T1000 (cell line): ENCODE data around the gene UTY.

Experiments used
- DNase-seq: peaks from one replicate; lab custom pipeline; 2025; ENCODE audit warnings: mixed read lengths; lab: John Stamatoyannopoulos, UW

The UTY gene

DNA sequence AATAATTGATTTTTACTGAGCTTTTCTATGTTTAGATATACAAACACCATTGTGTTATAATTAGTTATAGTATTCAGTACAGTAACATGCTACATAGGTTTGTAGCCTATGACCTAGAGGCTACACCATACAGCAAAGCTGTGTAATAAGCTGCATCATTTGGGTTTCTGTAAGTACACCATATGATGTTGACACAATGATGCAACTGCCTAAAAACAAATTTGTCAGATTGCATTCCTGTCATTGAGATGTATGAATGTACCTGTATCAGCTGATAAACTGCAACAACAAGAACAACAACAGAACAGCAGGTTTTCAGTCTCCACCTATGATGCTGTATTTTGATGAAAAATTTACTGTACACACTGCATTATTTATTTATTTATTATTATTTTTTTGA, 64.3 kb downstream of the UTY start:
- DNase-seq, result no peak

DNA sequence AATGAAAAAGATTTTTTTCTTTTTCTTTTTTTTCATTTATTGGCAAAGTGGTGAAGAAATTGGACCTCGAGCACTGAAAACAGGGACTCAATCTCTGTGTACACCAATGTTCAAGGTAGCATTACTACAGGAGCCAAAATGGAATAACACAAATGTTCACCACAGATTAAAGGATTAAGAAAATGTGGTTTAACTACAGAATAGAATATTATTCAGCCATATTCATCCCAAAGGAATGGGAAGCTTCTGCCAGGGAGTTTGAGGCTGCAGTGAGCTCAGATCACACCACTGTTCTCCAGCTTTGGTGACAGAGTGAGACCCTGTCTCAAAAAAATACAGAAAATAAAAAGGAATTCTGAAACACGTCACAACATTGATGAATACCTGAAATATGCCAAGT, 81.0 kb downstream of the UTY start:
- no peak for DNase-seq

DNA sequence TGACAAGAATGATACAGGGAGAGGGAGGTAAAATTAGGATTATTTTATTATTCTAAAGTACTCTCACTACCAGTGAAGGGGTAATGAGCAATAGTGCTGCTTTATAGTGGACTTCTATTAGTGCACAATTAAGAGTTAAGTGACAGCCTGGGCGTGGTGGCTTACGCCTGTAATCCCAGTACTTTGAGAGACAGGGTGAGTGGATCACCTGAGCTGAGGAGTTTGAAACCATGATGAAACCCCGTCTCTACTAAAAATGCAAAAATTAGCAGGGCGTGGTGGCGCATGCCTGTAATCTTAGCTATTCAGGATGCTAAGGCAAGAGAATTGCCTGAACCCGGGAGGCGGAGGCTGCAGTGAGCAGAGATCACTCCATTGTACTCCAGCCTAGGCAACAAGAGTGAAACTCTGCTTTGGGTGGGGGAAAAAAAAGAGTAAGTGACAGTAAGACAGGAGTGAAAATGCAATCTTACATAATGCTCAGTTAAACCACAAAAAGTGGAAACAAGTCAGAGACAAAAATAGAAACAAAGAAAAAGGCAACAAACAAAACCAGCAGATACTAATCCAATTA, 98.6 kb downstream of the UTY start:
- no peak for DNase-seq

DNA sequence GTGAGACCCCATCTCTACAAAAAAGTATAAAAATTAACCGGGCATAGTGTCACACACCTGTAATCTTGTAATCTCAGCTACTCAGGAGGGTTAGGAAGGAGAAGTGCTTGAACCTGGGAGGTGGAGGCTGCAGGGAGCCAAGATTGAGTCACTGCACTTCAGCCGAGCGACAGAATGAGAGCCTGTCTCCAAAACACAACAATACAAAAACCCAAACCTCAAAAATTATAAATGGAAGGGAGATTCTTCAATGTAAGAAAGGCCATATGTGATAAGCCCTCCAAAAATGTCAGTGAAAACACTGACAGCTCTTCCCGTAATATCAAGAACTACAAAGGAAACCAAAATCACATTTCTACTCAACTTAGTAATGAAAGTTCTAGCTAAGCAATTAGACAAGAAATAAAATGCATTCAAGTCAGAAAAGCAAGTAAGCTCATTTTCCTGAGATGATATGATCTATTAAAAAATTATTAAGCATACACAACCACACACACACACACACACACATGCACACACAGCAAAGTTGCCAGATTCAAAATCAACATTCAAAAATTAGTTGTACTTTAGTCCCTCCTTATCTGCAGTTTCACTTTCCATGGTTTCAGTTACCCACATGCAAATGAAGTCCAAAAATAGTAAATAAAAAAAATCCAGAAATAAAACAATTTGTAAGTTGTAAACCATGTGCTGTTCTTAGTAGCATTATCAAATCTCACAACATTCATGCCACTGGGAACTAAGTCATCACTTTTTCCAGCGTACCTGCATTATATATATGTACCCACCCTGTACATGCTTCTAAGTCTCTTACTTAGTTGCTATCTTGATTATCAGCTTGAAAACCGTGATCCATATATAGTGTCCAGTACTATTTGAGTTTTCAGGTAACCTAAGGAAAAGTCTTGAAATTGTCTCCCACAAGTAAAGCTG, 108.7 kb downstream of the UTY start:
- no peak for DNase-seq

DNA sequence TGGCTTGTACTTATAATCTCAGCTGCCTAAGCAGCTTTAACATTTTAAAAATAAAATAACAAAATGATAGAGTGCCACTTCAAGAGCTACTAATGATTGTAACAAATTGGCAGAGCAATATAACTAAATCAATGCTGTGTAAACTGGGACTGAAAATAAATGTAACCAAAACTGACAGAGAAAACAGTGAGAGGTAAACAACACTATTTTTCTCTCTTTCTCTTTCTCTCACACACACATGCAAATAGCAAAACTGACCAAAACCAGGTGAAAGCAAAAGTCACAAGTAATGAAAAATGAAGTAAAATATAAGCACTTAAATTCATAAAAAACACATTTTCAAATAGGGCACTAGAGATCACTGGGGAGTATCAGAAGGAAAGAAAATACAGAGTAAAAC, 109.6 kb downstream of the UTY start:
- DNase-seq, result no peak

DNA sequence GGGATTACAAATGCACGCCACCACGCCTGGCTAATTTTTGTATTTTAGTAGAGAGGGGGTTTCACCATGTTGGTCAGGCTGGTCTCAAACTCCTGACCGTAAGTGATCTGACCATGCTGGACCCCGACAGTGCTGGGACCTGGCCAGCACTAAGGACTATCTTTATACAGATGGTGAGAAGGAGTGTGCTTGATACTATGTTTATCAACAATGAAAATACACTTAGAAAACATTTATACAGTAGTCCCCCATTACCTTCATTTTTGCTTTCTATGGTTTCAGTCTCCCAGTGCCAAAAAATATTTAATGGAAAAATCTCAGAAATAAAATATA, 111.4 kb downstream of the UTY start:
- DNase-seq, result no peak

DNA sequence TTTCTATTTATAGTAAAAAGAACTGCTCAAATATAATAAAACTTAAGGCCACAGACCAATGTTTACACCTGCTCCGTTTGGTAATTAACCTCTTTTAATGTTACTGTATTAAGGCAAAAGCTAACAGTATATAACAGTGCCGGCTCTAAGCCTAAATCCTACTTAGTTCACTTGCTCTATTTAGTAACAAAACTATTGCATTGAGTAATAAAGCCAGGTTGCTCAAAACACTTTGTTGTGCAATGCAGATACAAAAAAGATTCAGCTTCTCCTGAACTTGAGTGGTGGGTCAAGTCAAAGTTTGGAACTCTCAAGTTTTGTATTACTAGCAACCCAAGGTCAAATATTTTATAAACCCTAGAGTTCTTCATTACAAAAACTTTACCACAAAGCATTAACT, 116.2 kb downstream of the UTY start:
- no peak for DNase-seq

DNA sequence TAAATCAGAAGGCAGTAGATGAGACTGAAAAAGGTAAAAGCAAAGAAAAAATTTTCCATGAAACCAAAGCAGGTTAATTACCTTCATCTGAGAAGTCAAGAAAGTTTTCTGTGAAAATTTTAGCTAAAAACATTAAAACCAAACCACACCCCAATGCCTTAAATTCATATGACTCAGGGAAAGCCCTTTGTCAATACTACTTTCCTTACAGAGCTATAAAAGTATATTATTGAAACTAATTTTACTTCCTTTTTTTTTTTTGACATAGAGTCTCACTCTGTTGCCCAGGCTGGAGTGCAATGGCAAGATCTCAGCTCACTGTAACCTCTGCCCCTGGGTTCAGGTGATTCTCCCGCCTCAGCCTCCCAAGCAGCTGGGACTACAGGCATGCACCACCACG, 117.2 kb downstream of the UTY start:
- no peak for DNase-seq

DNA sequence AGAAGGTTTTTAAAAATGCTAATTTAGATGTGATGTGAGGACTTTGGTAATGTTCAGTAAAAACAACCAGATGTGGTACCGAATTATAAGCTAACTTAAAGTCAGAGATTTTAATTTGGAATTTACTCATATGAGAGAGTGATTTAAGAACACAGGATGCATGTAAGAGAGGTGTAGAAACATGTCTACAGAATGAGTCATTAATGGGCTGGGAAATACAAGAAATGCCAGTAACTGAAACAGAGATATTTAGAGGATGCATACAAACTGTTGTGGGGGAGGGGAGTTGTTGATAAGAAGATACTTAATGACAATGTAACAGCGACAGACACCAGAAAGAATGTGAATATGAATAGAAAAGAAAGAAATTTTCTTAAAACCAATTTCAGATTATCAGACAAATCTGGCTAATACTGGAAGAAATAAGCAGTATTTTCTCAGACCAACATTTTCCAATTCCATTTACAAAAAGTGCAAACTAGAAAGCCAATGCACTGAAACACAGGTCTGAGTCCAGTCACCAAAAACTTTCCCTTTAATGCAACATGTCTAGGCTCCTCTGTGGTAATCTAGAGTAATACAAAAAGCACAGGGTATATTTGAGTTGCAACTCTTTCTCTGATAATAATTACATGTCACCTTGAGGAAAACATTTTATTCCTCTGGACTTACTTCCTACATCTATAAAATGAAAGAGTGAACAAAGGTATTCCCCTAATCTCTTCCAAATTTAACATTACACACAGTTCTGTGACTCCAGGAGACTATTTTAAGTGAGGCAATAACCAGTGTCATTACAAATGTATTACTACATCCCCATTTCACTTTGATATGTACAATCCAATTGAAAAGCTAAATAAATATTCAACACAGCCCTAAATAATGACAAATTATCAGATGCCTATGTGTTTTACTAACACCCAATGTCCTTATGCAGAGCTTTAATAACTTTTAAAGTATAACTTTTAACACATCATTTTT, 117.9 kb downstream of the UTY start:
- no peak for DNase-seq

DNA sequence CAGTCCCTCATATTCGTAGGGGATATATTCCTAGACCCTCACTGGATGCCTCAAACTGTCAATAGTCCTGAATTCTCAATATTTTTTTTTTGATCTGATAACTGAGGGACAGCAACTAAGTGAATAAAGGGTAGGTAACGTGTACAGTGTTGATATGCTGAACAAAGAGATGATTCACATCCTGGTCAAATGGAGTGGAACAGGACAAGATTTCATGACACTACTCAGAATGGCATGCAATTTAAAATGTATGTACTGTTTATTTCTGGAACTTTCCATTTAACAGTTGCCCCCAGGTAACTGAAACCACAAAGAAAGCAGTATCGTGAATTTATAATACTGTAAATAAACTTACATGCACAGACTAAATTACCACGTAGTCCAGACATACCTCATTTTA, 128.4 kb downstream of the UTY start:
- no peak for DNase-seq

DNA sequence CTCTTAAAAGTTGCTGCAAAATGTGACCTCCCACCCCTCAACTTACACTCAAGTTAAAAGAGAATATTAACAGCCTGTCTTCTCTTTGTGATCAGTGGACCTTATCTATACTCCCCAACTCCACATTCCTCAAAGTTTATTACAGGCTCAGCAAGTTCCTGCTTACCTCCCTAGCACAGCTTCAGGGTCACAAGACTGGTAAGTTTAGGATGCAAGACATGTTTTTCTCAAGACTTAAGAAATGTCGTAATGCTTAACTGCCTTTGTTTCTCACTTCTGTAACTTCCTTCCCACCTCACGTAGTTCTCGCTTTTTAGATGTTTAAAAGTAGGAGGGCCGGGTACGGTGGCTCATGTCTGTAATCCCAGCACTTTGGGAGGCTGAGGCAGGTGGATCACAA, 132.7 kb downstream of the UTY start:
- no peak for DNase-seq

DNA sequence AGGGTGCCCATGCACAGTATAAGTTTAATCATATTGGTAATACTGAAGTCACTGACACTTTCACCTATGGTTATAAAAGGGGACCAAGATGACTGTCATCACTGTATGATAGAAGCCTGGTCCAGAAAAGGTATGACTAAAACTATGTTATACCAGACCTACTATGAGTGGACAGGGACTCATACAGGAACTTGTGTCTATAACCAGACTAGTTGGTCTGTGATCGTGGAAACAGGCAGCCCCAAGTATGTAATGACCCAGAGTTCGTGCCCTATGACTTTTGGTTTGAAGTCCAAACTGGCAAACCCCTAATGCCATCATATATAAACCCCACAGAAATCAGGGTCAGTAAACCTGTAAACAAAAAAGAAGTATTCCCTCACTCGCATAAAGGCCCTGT, 134.3 kb downstream of the UTY start:
- no peak for DNase-seq

DNA sequence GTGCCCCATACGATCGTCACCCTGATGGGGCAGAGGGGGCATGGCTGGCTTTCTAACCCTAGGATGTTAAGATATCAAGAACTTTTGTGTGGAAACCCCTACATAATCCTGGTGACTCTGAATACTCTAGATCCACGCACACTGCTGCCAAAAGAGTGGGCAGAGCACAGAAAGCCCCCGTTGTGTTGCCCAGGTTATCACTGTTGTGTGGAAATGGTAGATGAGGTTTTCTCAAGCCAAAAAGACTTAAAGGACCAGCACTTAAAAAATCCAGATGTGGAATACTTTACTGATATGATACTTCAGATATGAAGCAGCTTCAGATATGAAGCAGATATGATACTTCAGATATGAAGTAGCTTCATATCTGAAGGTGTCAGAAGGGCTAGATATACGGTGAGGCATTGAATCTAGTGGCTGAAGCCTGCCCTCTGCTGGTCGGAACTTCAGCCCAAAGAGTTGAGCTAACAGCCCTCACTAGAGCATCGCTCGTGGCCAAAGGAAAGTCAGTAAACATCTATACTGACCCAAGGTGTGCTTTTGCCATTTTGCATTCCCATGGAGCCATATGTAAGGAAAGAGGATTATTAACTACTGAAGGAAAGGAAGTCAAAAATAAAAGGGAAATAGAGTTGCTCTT, 136.4 kb downstream of the UTY start:
- no peak for DNase-seq

DNA sequence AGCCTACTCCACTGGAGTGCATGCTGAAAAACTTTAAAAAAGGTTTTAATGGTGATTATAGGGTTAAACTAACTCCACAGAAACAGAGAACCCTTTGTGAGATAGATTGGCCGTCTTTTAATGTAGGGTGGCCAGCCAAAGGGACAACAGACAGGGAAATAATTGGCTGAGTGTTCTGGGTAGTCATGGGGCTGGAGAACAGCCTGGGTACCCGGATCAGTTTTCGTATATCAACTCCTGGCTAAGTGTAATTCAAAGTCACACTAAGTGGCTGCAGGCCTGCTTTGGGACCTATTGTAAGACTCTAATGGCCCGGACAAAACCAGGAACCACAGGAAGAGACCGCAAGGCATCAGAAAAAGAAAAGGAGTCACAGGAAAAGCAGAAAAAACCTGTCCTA, 139.9 kb downstream of the UTY start:
- no peak for DNase-seq

DNA sequence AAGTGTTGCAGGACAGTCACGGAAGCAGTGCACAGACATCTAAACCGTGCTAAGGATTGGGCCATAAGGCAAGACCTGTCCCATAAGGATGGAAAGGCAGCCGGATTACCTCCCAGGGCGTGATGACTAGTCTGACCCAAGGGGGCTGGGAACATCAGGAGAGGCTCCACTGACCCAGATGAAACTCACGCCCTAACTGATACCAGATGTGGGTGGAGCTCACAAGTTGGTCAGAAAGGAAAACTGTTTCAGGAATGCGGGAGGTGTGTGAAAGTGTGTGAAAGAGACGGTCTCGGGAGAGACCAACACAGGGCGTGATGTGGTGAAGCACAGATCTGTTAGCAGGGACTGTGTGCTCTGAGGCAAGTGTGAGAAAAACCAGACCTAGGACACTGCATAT, 140.5 kb downstream of the UTY start:
- no peak for DNase-seq

DNA sequence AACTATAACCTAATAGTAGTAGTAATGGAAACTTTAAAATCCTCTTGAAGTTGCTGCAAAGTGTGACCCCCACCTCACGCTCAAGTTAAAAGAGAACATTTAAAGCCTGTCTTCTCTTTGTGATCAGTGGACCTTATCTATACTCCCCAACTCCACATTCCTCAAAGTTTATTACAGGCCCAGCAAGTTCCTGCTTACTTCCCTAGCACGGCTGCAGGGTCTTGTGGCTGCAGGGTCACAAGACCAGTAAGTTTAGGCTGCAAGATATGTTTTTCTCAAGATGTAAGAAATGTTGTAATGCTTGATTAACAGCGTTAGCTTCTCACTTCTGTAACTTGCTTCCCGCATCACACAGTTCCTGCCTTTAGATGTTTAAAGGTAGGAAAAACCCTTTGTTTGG, 141.1 kb downstream of the UTY start:
- DNase-seq, result no peak

DNA sequence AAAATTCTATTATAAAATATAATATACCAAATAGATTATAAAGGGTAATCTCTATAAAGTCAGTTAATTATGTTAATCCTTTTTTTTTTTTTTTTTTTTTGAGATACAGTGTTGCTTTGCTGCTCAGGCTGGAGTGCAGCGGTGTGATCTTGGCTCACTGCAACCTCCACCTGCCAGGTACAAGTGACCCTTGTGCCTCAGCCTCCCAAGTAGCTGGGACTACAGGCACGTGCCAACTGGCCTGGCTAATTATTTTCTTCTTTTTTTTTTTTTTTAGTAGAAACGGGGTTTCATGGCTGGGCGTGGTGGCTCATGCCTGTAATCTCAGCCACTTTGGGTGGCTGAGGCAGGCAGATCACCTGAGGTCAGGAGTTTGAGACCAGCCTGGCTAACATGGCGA, 141.9 kb downstream of the UTY start:
- DNase-seq, result no peak

DNA sequence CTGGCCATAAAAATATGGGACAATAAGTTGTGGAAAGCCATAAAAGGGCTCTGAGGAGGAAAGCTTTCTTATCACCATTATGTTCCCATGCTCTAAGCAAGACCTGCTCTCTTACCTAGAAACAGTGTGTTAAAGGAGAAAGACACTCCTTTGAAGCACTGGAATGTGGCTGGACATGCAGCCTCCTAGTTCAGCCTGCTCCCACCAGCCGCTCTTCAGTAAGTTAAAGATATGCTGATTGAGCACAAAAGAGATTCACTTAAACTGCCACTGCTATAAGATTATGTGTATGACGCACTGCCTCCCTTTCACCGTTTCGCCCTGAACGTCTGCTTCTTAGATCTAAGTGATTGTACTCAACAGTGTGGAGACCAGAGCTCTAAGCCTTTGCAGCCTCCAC, 146.0 kb downstream of the UTY start:
- no peak for DNase-seq

DNA sequence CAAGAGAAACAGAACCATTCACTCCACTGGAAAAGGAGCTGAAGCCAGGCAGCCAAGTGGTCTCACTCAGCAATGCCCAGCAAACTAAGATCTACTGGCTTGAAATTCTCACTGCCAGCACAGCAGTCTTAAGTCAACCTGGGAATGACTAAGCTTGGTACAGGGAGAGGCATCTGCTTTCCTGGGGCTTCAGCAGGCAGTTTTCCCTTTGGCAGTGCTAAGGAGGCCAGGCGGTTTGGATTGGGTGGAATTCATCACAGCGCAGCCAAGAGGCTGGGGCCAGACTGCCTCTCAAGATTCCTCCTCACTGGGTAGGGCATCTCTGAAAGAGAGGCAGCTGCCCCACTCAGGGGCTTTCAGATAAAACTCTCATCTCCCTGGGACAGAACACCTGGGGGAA, 149.2 kb downstream of the UTY start:
- no peak for DNase-seq

DNA sequence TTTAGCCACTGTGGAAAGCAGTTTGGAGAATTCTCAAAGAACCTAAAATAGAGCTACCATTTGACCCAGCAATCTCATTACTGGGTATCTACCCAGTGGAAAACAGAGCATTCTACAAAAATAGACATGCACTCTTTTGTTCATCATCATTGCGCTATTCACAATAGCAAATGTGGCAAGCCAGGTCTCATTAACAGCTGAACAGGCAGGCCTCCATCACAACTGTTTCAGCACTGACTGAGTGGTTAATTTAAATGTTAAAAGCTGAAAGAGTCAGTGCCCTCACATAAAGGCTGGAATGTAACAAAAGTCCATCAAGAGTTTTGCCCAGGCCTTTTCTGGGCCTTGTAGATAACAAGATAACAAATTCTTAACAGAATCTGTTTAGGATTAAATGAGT, 166.9 kb downstream of the UTY start:
- no peak for DNase-seq

DNA sequence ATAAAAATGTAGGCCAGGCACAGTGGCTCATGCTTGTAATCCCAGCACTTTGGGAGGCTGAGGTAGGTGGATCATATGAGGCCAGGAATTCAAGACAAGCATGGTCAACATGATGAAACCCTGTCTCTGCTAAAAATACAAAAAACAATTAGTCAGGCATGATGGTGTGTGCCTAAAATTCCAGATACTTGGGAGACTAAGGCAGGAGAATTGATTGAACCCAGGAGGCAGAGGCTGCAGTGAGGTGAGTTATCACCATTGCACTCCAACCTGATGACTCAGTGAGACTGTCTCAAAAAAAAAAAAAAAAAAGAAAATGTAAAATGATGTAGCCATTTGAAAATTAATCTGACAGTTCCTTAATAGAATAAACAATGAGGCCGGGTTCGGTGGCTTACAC, 171.9 kb downstream of the UTY start:
- DNase-seq, result no peak

DNA sequence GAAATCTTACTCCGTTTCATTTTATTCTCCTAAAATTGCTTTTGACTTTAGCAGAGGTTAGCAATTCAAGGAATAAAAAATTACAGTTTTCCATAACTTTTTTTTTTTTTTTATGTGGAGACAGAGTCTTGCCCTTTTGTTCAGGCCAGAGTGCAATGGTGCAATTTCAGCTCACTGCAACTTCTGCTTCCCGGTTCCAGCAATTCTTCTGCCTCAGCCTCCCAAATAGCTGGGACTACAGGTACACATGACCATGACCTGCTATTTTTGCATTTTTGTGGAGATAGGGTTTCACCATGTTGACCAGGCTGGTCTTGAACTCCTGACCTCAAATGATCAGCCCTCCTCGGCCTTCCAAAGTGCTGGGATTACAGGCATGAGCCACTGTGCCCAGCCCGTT, 179.0 kb downstream of the UTY start:
- DNase-seq, result no peak
